Activated CD4-positive, alpha-beta T cell treated with anti-CD3 and anti-CD28 coated beads, Interleukin-2, amount 50 U/mL, for 16 hours (primary cell): ENCODE data around the gene ANKRD40.
"Not testable (repeated sequence)": the region's sequence is repeated elsewhere in the genome, so short reads cannot be mapped to it uniquely, and the experiment has no call there.

Experiments
- DNase-seq: peaks from one replicate; pipeline ENCODE4 v3.0.0-alpha.2; 2020

Gene ANKRD40, protein sequence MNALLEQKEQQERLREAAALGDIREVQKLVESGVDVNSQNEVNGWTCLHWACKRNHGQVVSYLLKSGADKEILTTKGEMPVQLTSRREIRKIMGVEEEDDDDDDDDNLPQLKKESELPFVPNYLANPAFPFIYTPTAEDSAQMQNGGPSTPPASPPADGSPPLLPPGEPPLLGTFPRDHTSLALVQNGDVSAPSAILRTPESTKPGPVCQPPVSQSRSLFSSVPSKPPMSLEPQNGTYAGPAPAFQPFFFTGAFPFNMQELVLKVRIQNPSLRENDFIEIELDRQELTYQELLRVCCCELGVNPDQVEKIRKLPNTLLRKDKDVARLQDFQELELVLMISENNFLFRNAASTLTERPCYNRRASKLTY

DNA sequence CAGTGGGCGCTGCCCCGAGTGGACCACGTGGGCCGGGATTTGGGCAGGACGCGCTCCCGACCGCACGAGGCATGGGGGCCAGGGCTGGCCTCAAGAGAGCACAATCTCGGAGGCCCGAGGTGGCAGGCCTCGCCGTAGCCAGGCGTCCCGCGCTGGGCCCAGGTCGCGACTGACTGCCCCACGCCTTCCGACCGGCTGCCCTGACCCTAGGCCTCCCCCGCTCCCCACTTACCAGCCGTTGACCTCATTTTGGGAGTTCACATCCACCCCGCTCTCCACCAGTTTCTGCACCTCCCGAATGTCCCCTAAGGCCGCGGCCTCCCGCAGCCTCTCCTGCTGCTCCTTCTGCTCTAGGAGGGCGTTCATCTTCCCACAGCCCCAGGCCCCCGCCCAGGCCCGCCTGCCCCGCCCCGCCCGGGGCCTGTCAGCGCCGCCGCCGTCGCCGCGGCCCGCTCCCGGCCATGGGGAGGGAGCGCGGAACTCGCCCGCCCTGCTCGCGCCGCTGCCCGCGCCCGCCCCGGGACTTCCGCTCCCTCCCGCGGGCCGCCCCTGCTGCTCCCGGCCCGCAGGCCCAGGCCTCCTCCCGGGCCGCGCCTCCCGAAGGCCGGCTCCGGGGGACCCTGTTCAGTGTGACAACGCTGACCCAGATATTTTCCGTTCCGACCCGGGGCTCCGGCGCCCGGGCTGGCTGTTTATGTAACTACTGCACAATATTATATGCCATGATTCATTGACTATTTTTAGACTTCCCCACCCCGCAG lies at the start of gene ANKRD40:
Gene ANKRD40, minus strand, starts transcription at position 626 of the 761 bp plus-strand sequence. Its CDS starts 260 bp downstream, at position 366.
- peak; percentile 92 for DNase-seq

DNA sequence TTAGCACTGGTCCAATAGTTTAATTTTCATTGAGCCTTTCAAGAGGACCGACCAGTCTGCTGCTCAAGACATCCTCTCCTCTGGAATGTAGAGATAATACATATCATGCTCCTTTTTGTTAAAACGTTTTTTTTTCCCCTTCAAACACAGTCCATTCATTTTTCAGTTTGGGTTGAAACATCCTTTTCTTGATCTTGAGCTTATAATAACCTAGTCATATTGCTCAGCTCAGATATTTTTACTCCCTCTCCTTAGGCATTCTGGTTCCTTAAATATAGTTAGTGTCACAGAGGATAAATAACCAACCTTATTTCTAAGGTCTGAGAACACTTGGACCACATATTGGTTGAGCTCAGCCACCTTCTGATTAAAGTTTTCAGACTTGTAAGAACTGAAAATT lies 46.8 kb upstream of the ANKRD40 start:
- no peak for DNase-seq

DNA sequence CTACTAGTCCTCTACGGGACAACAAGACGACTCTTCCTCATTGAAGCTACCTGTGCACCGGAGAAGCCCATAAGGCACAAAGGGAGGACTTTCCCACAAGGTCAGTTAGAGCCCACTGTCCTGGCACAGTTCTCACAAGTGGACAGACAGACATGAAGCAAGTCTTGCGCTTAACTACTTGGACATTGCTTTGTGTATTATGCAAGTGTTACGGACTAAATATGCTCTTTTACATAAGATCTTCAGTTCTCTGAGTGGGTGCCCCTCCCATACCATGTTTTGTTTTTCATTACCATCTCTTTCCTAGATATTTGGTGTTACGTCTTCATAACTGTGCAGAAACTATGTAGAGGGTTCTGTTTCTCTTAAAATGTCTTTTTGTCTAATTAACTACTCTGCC lies 41.5 kb upstream of the ANKRD40 start:
- DNase-seq: no peak

DNA sequence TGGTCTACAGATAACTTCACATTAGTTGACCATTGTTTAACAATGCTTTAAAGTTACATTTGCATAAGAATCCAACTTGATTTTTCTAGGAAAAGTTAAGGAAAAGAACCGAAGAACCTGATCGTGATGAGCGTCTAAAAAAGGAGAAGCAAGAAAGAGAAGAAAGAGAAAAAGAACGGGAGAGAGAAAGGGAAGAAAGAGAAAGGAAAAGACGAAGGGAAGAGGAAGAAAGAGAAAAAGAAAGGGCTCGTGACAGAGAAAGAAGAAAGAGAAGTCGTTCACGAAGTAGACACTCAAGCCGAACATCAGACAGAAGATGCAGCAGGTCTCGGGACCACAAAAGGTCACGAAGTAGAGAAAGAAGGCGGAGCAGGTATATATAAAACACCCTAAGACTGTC lies 37.9 kb upstream of the ANKRD40 start:
- DNase-seq: no peak

DNA sequence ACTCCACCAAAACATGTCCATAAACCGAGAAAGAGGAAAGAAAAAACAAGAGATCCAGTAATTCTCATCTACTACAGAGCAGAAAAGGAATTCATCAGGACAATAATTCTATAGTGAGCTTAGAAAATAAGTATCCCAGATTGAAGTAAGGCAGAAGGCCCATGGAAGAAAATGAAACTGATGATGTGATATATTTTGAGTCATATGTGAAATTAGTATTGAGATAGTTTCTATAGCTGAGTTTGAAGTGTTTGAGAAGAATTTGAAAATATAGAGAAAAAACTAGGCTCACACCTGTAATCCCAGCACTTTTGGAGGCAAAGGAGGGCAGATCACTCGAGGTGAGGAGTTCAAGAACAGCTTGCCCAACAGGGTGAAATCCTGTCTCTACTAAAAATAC lies 31.4 kb upstream of the ANKRD40 start:
- no peak for DNase-seq

DNA sequence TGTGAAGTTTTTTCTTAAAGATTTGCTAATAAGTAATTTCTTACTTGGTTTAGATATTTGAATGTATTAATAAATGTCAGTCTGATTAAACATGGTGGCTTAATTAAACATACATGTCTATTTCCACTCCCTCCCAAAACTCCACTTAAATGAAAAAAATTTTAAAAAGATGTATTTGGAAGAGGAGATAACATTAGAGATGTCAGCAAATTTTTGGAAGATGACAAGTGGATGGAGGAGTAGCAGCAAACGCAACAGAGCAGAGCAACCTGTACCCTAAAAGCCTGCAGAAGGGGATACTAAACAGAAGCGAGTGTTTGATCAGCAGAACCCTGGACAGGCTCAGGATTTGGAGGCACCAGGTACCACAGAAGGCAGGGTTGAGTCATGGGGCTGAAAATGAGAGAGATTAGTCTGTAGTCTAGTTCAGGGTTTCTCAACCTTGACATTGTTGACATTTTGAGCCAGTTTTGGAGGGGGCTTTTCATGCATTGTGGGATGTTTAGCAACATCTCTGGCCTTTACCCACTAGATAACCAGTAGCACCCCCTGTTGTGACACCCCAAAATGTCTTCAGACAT lies 29.5 kb upstream of the ANKRD40 start:
- peak; percentile 22 for DNase-seq

DNA sequence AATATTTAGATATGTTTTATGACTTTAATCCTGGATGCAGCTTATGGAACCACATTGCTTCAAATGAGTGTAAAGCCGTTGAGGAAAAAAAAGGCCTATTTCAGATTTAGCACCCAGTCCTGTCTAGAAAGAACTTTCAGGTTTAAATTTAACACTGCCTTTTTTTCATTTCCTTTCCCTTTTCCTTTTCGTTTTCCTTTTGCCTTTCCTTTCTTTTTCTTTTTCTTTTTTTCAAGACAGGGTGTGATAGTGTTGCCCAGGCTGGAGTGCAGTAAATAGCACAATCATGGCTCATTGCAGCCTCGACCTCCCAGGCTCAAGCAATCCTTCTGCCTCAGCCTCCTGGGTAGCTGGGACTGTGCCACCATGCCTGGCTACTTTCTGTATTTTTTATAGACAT lies 27.6 kb upstream of the ANKRD40 start:
- DNase-seq: no peak

DNA sequence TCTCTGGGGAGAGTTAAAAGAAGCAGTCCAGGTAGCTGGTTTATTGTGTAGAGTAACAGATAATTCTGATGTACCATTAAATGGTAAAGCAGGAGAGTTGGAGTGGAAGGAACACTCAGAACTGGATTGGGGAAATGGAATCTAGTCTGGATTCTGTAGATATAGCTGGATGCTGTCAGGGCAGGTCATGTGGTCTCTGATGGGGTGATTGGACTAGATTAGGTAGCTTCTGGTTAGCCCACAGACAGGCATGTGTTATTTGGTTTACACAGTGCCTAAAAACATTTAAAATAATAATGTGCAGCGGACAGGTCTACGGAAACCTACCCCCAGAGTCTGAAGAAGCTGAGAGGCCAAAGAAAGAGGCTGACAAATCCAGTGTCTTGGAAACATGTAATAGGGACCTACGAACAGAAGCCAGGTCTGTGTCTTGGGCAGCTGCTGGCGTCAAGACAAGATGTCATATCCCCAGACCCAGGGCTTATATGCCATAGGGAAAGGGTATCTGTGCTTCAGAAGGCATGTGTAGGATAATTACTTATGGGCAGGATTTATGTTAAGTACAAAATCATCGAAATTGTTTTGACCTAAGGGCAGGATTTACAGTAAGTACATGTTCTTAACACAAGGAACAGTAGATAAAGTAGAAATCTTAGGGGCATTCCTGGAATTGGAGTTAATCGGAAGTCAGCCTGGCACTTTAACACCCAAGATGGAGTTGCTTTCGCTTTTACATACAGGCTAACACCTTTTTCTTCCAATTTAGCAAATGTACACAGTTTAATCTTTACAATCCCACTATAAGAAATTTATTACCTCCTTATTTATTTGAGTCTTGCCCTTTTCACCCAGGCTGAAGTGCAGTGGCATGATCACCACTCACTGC lies 24.1 kb upstream of the ANKRD40 start:
- no peak for DNase-seq

DNA sequence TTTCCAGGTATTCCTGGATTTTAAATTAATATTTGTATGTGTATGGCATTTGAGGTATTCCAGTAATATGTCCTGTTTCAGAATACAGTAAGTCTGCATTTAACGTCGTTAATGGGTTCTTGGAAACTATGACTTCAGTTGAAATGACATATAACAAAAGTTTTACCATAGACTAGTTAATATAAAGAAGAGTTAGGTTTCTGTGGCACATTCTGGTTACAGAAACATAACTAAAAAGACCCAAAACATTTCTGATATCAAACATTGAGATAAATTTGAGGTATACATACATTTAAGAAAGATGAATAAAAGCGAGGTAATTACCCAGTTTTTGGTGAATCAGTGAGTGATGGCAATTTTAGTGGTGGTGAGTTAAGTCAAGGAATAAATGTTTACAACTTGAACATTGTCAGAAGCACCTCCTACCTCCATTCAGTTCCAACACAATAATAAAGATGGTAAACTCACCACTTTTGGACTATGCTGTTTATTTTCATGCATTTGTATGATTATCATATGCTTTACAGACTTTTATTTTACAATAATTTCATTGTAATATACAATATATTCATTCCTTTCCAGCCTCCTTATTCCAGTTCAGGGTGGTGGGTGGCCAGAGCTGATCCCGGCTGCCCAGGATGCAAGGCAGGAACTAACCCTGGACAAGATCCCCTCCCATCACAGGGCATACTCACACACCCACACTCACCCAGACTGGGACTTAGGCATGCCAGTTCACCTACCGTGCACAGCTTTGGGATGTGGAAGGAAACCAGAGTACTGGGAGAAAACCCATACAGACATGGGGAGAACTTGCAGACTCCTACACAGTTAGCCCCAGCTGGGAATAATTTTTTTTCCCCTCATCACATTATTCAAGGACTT lies 21.4 kb upstream of the ANKRD40 start:
- peak; percentile 24 for DNase-seq

DNA sequence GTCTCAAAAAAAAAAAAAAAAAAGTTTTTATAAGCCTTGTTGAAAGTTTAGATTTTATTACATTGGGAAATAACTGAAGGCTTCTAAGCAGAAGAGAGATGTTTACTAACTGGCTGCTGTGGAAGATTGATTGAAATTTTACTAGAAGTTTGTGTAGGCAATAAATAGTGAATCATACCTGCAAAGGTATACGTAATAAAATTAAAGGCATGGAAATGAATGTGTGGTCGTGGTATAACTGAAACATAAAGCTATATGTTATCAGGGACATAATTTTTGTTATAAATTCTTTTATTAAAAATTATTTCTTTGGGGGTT lies 20.4 kb upstream of the ANKRD40 start:
- DNase-seq: no peak

DNA sequence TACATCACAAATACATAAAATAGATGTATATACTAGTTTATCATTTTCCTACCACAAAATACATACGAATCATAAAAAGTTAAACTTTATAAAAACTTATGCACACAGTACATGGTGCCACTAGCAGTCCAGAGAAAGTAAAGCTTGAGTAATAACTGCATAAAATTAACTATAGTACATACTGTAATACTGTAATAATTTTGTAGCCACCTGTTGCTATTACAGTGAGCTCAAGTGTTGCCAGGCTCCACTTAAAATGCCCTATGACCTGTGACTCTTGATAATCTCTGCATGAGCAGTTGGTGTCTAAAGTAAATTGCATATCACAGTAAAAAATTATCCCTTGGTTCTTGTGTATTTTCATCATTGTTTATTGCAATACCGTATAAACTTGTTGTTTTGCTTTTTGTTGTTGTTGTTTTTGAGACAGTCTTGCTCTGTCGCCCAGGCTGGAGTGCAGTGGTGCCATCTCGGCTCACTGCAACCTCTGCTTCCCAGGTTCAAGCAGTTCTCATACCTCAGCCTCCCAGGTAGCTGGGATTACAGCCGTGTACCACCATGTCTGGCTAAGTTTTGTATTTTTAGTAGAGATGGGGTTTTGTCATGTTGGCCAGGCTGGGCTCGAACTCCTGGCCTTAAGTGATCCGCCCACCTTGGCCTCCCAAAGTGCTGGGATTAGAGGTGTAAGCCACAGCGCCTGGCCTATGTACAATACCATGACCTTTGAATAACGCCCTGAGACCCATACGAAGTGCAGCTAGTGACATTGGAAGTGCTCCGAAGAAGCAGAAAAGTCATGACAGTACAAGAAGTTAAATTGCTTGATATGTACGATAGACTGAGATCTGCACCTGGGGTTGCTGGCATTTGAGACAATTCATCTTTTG lies 18.3 kb upstream of the ANKRD40 start:
- no peak for DNase-seq

DNA sequence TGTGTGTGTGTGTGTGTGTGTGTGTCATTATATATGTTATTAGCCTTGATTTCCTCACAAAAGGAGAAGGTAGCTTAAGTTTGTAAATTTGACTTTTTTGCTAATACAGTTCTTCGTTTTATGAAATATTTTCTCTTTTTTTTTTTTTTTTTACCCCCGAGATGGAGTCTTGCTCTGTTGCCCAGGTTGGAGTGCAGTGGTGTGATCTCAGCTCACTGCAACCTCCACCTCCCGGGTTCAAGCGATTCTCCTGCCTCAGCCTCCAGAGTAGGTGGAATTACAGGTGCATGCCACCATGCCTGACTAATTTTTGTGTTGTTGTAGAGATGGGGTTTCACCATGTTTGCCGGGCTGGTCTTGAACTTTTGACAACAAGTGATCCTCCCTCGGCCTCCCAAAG lies 16.9 kb upstream of the ANKRD40 start:
- not testable (repeated sequence) for DNase-seq

DNA sequence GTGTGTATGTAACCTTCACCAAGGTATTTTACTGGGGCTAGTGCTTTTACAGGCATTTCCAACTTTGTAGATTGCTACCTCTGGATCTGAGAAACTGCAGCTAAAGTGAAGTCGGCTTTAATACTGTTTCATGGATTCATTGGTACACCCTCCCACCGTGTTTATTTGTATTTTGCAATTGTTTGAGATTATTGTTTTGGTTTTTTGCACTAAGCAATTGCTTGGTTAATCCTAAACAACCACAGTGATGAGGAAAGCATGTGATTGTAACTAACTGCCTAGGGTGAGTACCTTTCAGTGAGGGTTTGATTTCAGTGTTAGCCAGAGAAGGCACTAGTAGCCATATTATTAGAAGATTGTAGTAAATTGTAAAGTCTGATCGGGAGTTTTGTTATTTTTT lies 15.0 kb upstream of the ANKRD40 start:
- DNase-seq: no peak

DNA sequence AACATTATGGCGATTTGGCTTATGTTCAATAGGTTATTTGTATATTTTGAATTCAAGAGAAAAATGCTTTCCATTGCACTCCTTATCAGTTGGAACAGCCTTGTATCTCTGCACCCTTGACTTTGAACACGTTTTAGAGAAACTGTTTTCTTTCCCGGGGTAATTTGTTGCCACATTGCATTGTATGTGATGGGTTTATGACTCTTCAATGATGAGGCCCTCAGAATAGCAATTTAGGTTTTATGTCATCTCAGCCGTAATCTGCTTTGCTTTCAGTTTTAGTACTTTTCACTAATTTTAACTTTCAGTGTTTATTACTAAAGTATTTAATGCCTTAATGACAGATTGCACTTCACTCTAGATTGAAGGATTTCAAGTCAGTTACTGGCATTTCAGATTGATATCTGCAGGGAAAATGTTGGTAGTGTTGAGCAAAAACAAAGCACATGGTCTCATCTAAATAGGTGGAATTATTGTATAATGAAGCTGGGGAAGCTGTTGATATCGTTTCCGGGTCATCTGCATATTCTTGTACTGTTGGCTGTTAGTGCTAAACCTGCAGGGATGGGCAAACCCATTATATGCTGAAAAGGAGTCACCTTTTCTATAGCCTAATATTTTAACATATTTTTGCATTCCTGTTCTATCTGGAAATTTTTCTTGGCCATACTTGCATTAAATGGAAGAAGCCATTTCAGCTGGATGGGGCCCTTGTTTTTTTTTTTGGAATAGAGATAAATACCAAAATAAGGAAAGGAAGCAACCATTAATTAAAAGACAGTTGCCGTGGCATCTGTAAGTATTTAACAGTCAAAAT lies 13.7 kb upstream of the ANKRD40 start:
- DNase-seq: peak; percentile 45

DNA sequence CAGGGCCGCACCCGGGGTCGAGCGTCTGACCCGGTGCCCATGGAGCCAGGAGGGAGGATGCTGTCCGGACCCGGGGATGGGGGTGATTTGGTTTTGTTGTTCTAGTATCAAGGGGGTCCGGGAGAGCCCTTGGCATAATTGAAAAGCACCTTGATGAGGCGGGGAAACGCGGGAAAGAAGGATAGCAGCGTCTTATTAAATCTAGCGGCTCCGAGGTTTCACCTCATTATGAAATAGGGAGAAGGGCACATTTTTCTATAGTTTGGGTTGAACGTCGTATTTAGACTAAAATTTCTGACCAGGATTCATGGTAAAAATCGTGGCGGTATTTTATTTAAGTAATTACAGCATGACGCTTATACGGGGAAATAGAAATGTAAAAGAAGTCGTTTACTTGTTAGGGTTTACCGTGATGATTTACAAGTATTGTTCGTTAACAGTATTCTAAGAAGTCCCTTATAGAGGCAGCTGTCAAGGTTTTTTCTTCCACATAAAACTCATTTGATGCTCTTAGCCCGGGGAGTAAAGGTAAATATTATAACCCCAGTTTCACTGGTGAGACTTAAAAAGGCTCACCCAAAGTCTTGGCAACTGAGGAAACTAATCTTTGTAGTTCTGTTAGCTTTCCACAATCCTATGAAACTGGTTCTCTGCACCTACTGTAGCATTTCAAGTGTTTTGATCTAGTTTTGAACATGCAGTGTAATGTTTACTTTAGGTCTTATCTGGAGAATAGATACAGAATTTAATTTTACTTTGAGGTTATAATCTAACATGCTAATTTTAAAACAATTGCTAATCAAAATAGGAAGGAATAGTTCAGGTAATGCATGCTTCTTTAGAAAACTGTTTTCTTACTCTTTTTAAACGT lies 12.4 kb upstream of the ANKRD40 start:
- no peak for DNase-seq

DNA sequence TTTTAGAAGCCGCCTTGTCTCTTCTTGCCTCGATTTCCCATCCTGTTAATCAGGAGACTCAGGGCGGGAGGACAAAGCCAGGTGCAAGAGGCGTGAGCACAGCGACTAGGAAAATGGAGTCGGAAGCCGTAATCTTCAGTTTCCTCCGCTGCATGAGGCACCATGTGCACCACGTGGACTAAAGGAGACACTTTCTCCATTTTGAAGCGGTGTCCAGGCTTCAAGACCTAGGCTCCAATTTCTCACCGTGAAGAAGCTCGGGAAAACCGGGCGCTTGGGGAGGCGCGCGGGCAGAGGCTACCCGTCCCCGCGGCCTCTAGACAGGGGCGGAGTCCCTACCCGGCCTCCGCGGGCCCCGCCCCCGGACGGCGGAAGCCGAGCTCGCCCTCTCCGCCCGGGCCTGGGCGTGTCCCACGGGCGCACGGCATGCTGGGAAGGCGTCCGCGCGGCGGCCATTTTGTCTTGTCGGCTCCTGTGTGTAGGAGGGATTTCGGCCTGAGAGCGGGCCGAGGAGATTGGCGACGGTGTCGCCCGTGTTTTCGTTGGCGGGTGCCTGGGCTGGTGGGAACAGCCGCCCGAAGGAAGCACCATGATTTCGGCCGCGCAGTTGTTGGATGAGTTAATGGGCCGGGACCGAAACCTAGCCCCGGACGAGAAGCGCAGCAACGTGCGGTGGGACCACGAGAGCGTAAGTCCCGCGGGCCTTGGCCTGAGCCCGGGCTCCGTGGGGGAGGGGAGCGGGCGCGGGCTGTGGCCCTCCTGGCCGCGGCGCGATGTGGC lies 11.6 kb upstream of the ANKRD40 start, which contains the start of gene LUC7L3:
Gene LUC7L3, plus strand, starts transcription at position 460 of the 780 bp plus-strand sequence. Its CDS starts 130 bp downstream, at position 590.
- DNase-seq: peak; percentile 95

DNA sequence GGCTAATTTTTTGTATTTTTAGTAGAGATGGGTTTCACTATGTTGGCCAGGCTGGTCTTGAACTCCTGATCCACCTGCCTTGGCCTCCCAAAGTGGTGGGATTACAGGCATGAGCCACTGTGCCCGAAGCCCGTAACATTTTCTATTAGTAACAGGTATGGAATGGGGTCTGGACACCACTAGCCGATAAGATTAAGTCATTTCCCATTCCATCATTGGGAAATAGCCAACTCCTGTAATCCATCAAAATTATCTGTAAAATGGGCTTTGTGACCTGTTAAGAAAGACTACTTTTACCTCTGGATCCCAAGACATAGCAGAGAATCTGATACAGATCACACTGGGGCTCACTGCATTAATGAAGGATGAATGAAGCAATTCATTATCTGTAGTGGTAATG lies 7.8 kb upstream of the ANKRD40 start:
- no peak for DNase-seq

DNA sequence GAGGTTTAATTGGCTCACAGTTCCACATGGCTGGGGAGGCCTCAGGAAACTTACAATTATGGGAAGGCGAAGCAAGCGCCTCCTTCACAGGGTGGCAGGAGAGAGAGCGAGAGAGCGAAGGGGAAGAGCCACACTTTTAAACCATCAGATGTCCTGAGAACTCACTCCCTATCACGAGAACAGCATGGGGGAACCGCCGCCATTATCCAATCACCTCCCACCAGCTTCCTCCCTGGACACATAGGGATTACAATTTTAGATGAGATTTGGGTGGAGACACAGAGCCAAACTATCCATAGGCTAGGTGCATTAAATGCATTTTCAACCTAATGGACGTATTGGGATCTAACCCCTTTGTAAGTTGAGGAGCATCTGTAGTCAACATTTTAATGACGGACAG lies 4.9 kb upstream of the ANKRD40 start:
- DNase-seq: no peak
